Natural killer cell (primary cell): ENCODE data around the gene SYCE3. TPM values are rescaled to one million over a fixed set of nuclear protein-coding genes. Genes with fewer than 3 reads are reported as not detected.

Experiments used
- ATAC-seq, 3 donors: fragments of 150-1000 bp in 2 of 3; fragments of 200-7000 bp in 1 of 3; cut with Tn5 transposase; 1 replicate in 1 of 3; 2 replicates in 2 of 3; pipeline ENCODE4 v1.10.0; 2021; ENCODE audit warnings: mild to moderate bottlenecking in 2 of 3, moderate library complexity in 2 of 3
- DNase-seq, 2 donors: peaks; one replicate each; pipeline versions ENCODE4 v3.0.0 to v3.0.0-alpha.2; 2013 to 2021; ENCODE audit warnings: mixed read lengths in 1 of 2
- H3K27ac ChIP-seq: one replicate; pipeline ENCODE4 v1.5.1; 2013; ENCODE audit warnings: mild to moderate bottlenecking, low read length
- H3K27me3 ChIP-seq: one replicate; pipeline ENCODE4 v1.6.1; 2013; ENCODE audit warnings: low read length; ENCODE audit not compliant: control insufficient read depth, insufficient read depth
- H3K36me3 ChIP-seq: one replicate; pipeline ENCODE4 v1.6.1; 2013; ENCODE audit warnings: low read length; ENCODE audit not compliant: control insufficient read depth, insufficient read depth
- H3K4me1 ChIP-seq: one replicate; pipeline ENCODE4 v1.6.1; 2013; ENCODE audit warnings: low read length; ENCODE audit not compliant: control insufficient read depth, insufficient read depth
- H3K4me3 ChIP-seq: one replicate; pipeline ENCODE4 v1.5.1; 2013; ENCODE audit warnings: low read length
- H3K9me3 ChIP-seq: one replicate; pipeline ENCODE4 v1.6.1; 2013; ENCODE audit warnings: low read length; ENCODE audit not compliant: control insufficient read depth, insufficient read depth
- H3K27ac Mint-ChIP-seq, 2 donors: one replicate each; pipeline ENCODE4 v1.8.0; 2022; ENCODE audit warnings: mild to moderate bottlenecking in 2 of 2, mixed read lengths in 2 of 2, moderate library complexity in 1 of 2
- H3K27me3 Mint-ChIP-seq, 2 donors: one replicate each; pipeline ENCODE4 v1.8.0; 2022; ENCODE audit warnings: low read depth in 2 of 2, mixed read lengths in 2 of 2
- H3K36me3 Mint-ChIP-seq: one replicate; pipeline ENCODE4 v1.8.0; 2022; ENCODE audit warnings: mixed read lengths
- H3K4me1 Mint-ChIP-seq, 2 donors: one replicate each; pipeline ENCODE4 v1.8.0; 2022; ENCODE audit warnings: mixed read lengths in 2 of 2
- H3K4me3 Mint-ChIP-seq: one replicate; pipeline ENCODE4 v1.8.0; 2022; ENCODE audit warnings: mild to moderate bottlenecking, moderate library complexity, mixed read lengths
- H3K9me3 Mint-ChIP-seq, 2 donors: one replicate each; pipeline ENCODE4 v1.8.0; 2022; ENCODE audit warnings: mixed read lengths in 2 of 2
- WGBS: methylation state at CpG from one replicate; pipeline ENCODE4 v1.1.7; 2013; ENCODE audit warnings: missing lambda C conversion rate; ENCODE audit not compliant: insufficient coverage; 5-methylcytosine and 5-hydroxymethylcytosine counted together
- intact Hi-C: fragments of 100-400 bp; cut with micrococcal nuclease; formaldehyde crosslinking; loops from one replicate; pipeline ENCODE4 v1.14.2; 2022
- total RNA-seq, 4 donors: library from RNA; stranded (reverse); fragments of 120-200 nt in 1 of 4; gene quantifications; one replicate each; pipeline versions ENCODE4 v1.2.3 to v1.2.4, GENCODE V29; 2013 to 2022
- TF ChIP-seq, protein P1 (sequence below): fragments of 200-600 bp; IDR thresholded peaks from one replicate; pipeline ENCODE4 v1.8.0; 2022; ENCODE audit warnings: antibody characterized with exemption

Gene SYCE3
- total RNA-seq, 3 donors from 2014 or later (not counting 1 experiment from before 2014, with no cell fraction given), result not detected

DNA sequence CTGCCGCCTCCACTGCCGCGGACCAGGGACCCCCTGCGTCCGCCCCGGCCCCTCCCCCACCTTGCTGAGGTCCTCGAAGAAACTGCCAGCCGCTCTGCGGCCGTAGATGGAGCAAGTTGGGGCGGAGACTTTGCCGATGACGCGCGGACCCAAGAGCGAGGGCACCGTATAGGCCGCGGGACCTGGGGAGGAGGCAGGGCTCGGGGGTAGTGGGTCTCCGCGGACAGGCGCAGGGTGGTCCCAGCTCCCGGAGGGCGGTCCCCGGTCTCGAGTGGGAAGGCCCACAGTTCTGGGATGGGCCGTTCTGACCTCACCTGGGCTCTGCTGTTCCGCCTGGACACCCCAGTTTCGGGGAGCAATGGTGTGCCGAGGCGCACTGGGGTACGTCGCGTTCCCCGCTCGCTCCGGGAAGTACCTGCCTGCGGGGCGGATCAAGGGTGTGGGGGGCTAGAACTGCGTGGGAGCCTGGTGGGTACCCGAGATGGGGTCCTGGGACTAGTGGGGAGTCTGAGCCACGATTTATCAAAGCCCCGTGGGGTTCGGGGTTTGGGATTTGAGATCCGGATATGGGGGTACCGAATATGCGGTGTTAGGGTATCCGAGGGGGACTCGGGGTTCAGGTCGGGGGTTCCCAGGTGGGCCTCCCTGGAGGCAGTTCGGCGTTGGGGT, 31.7 kb downstream of the SYCE3 start:
- Mint-ChIP-seq H3K36me3 (no peaks in the 10 kb centered on the region), H3K4me1 (peaks cover 24 to 40% of the 10 kb centered on the region in 2 donors), H3K9me3 (no peaks in the 10 kb centered on the region), H3K4me3 (peak overlapping the region; percentile 94), H3K27me3 (peaks cover 0 to 13% of the 10 kb centered on the region in 2 donors), H3K27ac (peak overlapping the region; percentile 94 to 96)
- WGBS, result under 1% methylated on average over 53 of the region's 53 CpGs
- H3K27ac ChIP-seq, result peak overlapping the region; percentile 95
- no peaks in the 10 kb centered on the region for H3K27me3 ChIP-seq
- H3K36me3 ChIP-seq, result no peaks in the 10 kb centered on the region
- no peaks in the 10 kb centered on the region for H3K9me3 ChIP-seq
- peaks cover 64% of the 10 kb centered on the region for H3K4me1 ChIP-seq
- peak; percentile 57 to 73 (median 60) for ATAC-seq
- TF ChIP-seq, protein P1, sequence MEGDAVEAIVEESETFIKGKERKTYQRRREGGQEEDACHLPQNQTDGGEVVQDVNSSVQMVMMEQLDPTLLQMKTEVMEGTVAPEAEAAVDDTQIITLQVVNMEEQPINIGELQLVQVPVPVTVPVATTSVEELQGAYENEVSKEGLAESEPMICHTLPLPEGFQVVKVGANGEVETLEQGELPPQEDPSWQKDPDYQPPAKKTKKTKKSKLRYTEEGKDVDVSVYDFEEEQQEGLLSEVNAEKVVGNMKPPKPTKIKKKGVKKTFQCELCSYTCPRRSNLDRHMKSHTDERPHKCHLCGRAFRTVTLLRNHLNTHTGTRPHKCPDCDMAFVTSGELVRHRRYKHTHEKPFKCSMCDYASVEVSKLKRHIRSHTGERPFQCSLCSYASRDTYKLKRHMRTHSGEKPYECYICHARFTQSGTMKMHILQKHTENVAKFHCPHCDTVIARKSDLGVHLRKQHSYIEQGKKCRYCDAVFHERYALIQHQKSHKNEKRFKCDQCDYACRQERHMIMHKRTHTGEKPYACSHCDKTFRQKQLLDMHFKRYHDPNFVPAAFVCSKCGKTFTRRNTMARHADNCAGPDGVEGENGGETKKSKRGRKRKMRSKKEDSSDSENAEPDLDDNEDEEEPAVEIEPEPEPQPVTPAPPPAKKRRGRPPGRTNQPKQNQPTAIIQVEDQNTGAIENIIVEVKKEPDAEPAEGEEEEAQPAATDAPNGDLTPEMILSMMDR, result no peak
- H3K4me3 ChIP-seq, result peak overlapping the region; percentile 80
- intact Hi-C loops, result loop anchor here (1.0 to 2.0 kb wide), 2 partner anchors 8 to 14 kb away; partner anchors contain the start of gene KLHDC7B
- peak; percentile 77 to 87 for DNase-seq

DNA sequence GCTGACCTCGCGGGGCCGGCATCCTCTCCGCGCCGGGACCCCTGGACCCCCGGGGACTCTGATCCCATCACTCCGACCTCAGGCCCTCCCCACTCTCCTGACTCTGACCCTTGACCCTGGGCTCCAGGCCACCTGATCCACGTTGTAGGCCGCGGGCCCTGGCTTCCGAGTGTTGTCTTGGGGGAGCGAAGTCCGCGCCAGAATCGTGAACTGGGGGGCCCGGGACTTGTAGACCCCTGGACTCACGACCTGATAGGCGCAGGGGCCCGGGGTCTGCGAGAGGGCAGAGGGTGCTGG, 32.2 kb downstream of the SYCE3 start:
- Mint-ChIP-seq H3K4me1 (peaks cover 24 to 40% of the 10 kb centered on the region in 2 donors), H3K36me3 (no peaks in the 10 kb centered on the region), H3K4me3 (peak overlapping the region; percentile 94), H3K27ac (peak overlapping the region; percentile 94 to 96), H3K27me3 (peaks cover 0 to 13% of the 10 kb centered on the region in 2 donors), H3K9me3 (no peaks in the 10 kb centered on the region)
- ATAC-seq (peak in 2 of 3 donors; percentile 0 to 2), DNase-seq (no peak)
- WGBS, result under 1% methylated on average over 21 of the region's 21 CpGs
- Histone ChIP-seq H3K36me3 (no peaks in the 10 kb centered on the region), H3K4me3 (peak overlapping the region; percentile 80), H3K4me1 (peaks cover 64% of the 10 kb centered on the region), H3K27ac (peak overlapping the region; percentile 95), H3K9me3 (no peaks in the 10 kb centered on the region), H3K27me3 (no peaks in the 10 kb centered on the region)
- TF ChIP-seq, protein P1, result no peak
- intact Hi-C loops, result loop anchor here (2.0 kb wide), 1 partner anchor 14 kb away; the partner anchor contains the start of gene KLHDC7B

GRCh38 chr22:50529897-50530579, 32.7 kb downstream of the SYCE3 start, which contains the start of gene TYMP:
Gene TYMP, minus strand, starts transcription at chr22:50530012. Its CDS starts 303 bp downstream, at chr22:50529709.
- H3K4me3 Mint-ChIP-seq, result peak within 1 kb of the TSS; percentile 94
- H3K4me3 ChIP-seq, result peak within 1 kb of the TSS; percentile 80
- intact Hi-C loops, result loop anchor here (2.0 to 5.0 kb wide), 2 partner anchors 15 to 32 kb away; partner anchors contain the start of genes KLHDC7B and SYCE3

More at GRCh38 chr22:50529897-50530579, 32.7 kb downstream of the SYCE3 start, which contains the start of gene TYMP:
- Mint-ChIP-seq H3K4me1 (peaks cover 25 to 41% of the 10 kb centered on the region in 2 donors), H3K36me3 (no peaks in the 10 kb centered on the region), H3K9me3 (no peaks in the 10 kb centered on the region), H3K27ac (peak within 1 kb of the TSS; percentile 94 to 96), H3K27me3 (peaks cover 0 to 13% of the 10 kb centered on the region in 2 donors)
- TF ChIP-seq, protein P1, result no peak
- under 1% methylated on average over 92 of the region's 92 CpGs for WGBS
- Histone ChIP-seq H3K4me1 (peaks cover 65% of the 10 kb centered on the region), H3K36me3 (no peaks in the 10 kb centered on the region), H3K27me3 (no peaks in the 10 kb centered on the region), H3K27ac (peak within 1 kb of the TSS; percentile 95), H3K9me3 (no peaks in the 10 kb centered on the region)
- peak; percentile 62 to 78 for DNase-seq
- ATAC-seq, result peak; percentile 11 to 45 (median 23)
